HG02610 (cell line): ENCODE measurements around the gene CELSR1.
"Not testable (repeated sequence)": the region's sequence is repeated elsewhere in the genome, so short reads cannot be mapped to it uniquely, and the experiment has no call there.

Experiments
- ATAC-seq: cut with Tn5 transposase; IDR thresholded peaks from one replicate; pipeline ENCODE4 v1.9.1; 2021; ENCODE audit warnings: mild to moderate bottlenecking, moderate library complexity; ENCODE audit not compliant: unreplicated experiment

Gene CELSR1

GRCh38 chr22:46533070-46533833 is 4.2 kb downstream of the CELSR1 start:
- no peak for ATAC-seq

GRCh38 chr22:46532416-46532815 is 5.0 kb downstream of the CELSR1 start:
- ATAC-seq = no peak

DNA sequence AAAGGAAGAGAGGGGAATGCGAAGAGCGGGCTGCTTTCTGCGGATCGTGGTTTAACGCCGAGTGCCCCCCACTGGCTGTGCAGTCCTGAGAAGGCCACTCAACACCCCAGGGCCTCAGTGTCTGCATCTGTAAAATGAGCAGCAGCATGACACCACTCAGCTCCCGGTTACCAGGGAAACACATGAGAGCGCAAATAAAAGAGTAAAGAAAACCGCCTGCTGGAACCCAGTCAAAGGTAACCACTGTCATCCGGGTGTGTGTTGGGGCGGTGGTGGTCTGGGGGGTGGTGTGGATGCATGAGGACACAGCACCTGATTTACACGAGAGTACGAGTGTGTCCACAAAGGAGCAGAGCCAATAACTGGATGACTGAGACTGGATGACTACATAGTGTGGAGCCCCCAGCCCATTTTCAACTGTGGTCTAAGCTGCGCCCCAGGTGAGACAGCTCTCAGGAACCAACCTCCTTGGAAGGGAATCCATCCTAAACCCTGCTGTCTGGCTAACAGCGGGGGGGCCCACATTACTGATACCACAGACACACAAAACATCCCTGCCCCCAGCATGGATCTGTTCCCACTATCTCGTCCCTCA is 5.7 kb downstream of the CELSR1 start:
- no peak for ATAC-seq

- no peak for ATAC-seq
Measured at GRCh38 chr22:46528121-46528610, 9.3 kb downstream of the CELSR1 start.

GRCh38 chr22:46526244-46526839 is 11.1 kb downstream of the CELSR1 start:
- no peak for ATAC-seq

DNA sequence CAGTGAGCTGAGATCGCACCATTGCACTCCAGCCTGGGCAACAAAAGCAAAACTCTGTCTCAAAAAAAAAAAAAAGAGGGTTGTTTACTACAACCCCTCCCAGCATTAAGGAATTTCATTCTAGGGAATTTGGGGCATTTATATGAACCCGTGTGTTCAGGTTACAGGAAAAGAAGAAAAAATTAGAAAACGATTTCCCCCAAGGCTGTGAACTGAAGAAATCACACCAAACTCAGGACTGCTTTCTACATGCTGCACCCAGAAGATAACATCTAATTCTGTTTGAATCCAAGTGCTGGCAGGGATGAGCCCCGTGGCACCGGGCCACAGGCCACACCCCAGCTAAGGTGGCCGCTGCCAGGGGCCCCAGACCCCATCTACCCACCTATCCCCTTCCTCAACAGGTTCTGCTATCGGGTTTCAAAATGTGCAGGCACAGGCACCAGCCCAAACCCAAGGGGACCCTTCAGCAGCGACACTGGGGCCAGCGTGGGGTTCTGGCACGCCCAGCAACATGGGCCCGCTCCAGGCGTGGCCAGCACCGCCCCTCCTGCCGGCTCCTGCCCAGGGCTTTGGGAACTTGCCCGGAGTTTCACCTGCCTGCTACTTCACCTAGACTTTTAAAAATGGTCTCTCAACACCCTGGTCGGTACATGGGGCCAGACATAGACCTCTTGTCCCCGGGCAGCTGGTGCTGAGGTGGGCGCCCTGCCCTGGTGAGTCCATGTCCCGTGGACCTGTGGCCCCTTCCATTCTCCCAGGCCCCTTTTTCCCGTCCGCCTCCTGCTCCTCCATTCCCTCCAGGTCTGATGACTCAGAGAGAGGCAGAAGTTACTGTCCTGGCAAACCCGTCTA is 11.8 kb downstream of the CELSR1 start:
- ATAC-seq = no peak

DNA sequence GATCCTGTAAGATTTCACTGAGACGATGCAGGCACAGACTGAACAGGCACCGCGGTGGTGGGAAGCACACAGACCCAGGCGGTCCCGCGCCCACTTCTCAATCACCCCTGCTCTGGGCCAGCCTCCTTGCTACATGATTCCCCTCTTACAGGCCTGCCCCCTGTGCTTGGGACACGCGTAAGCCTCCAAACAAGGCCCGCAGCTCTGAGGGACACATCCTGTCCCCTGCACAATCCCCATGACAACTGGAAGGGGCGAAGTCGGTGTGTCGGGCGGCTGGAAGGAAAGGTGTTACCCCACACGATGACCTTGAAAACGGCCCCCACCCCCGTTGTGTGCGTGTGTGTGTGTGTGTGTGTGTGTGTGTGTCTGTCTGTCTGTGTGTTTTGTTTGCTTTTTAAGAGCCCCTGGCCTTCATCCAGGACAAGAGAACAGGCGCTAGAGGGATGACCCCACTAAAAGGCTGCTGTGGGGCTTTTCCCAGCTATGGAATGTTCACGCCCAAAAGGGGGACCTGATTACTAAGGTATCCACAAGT is 13.1 kb downstream of the CELSR1 start:
- no peak for ATAC-seq

- ATAC-seq = no peak
Measured at GRCh38 chr22:46522797-46523196, 14.6 kb downstream of the CELSR1 start.

- no peak for ATAC-seq
Measured at GRCh38 chr22:46521994-46522393, 15.4 kb downstream of the CELSR1 start.

DNA sequence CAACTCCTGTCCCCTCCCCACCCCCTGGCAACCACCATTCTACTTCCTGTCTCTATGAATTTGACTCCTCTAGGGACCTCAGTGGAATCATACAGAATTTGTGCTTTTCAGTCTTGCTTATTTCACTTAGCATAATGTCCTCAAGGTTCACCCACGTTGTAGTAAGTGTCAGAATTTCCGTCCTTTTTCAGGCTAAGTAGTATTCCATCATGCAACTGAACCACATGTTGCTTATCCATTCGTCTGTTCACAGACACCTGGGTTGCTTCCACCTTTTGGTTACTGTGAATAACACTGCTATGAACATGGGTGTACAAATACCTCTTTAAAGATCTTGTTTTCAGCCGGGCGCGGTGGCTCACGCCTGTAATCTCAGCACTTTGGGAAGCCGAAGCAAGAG is 16.5 kb downstream of the CELSR1 start:
- ATAC-seq = no peak

- no peak for ATAC-seq
Measured at GRCh38 chr22:46519377-46519776, 18.0 kb downstream of the CELSR1 start.

- no peak for ATAC-seq
Measured at GRCh38 chr22:46518542-46519325, 18.7 kb downstream of the CELSR1 start.

- ATAC-seq = no peak
Measured at GRCh38 chr22:46518038-46518437, 19.4 kb downstream of the CELSR1 start.

GRCh38 chr22:46517255-46517761 is 20.1 kb downstream of the CELSR1 start:
- no peak for ATAC-seq

DNA sequence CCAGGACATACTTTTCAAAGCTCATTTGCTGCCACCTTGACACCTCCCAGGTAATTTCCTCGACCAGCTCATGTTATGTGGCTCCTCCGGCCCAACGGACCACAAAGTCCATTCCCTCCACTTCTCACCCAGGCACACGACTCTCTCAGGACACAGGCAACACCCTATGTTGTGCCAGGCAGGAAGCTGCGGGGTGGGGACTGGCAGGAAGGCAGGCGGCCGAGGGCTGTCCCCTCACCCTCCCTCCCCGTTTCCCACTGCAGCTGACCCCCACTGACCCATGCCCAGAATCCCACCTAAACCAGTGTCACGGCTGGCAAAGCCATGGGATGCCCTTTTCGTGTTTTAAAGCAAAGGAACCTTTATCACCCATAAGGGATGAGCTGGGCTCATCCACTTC is 20.8 kb downstream of the CELSR1 start:
- no peak for ATAC-seq

DNA sequence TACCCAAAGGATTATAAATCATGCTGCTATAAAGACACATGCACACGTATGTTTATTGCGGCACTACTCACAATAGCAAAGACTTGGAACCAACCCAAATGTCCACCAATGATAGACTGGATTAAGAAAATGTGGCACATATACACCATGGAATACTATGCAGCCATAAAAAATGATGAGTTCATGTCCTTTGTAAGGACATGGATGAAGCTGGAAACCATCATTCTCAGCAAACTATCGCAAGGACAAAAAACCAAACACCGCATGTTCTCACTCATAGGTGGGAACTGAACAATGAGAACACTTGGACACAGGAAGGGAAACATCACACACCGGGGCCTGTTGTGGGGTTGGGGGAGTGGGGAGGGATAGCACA is 21.3 kb downstream of the CELSR1 start:
- not testable (repeated sequence) for ATAC-seq

- no peak for ATAC-seq
Measured at GRCh38 chr22:46515208-46516111, 22.0 kb downstream of the CELSR1 start.

GRCh38 chr22:46514592-46515207 is 22.7 kb downstream of the CELSR1 start:
- ATAC-seq = no peak
